Right cardiac atrium (tissue), 5 donors: ENCODE results near the gene CRIP3. TPM values are rescaled to one million over a fixed set of nuclear protein-coding genes. Genes with fewer than 3 reads are reported as not detected.
"Not testable (repeated sequence)": the region's sequence is repeated elsewhere in the genome, so short reads cannot be mapped to it uniquely, and the experiment has no call there.

Experiments used
- ATAC-seq, 2 donors: fragments of 200-7000 bp; cut with Tn5 transposase; one replicate each; pipeline versions ENCODE4 v1.8.0 to v1.9.1; 2020; ENCODE audit warnings: moderate library complexity in 2 of 2, mild to moderate bottlenecking in 1 of 2
- DNase-seq, 3 donors: peaks; one replicate each; pipeline ENCODE4 v3.0.0-alpha.2; 2020
- H3K27ac ChIP-seq: one replicate; pipeline ENCODE4 v1.5.1; 2013; ENCODE audit warnings: mild to moderate bottlenecking, low read length, control low read depth, moderate library complexity
- H3K27me3 ChIP-seq: one replicate; pipeline ENCODE4 v1.6.1; 2013; ENCODE audit not compliant: control insufficient read depth, insufficient read depth
- H3K4me1 ChIP-seq: one replicate; pipeline ENCODE4 v1.6.1; 2013; ENCODE audit warnings: low read length; ENCODE audit not compliant: control insufficient read depth, insufficient read depth
- H3K4me3 ChIP-seq: one replicate; pipeline ENCODE4 v1.5.1; 2013; ENCODE audit warnings: low read length, control low read depth
- H3K9me3 ChIP-seq: one replicate; pipeline ENCODE4 v1.6.1; 2013; ENCODE audit warnings: low read length; ENCODE audit not compliant: control insufficient read depth
- WGBS: extraction: QIAGEN DNeasy Blood & Tissue Kit; methylation state at CpG from one replicate; pipeline ENCODE4 v1.1.7; 2013; 5-methylcytosine and 5-hydroxymethylcytosine counted together
- intact Hi-C, 4 donors: fragments of 100-400 bp; cut with DNase I; formaldehyde crosslinking; loops; one replicate each; pipeline versions ENCODE4 v1.11.0 to v1.14.0; 2022 to 2023
- polyA plus RNA-seq: library from polyadenylated mRNA; stranded (reverse); fragments of 200-250 nt; gene quantifications from one replicate; pipeline ENCODE4 v1.2.3, GENCODE V29; 2013
- total RNA-seq, 4 donors: library from RNA; stranded (reverse); fragmentation: NEBNext Ultra II Directional; extraction: Animal tissue kit (Norgen Biotek cat#: 25700); gene quantifications; one replicate each; pipeline ENCODE4 v1.2.1, GENCODE V29; 2021
- donor health status: healthy with polysubstance abuse.
- donor health status: DM: no; HTN: yes; CAD: no.
- donor health status: DM: no; HTN: no; CAD: no.
- donor health status: DM: no; HTN: yes; CAD: no; lungs with severe emphysema.
- donor health status: DM: yes; HTN: yes; CAD: no.

Gene CRIP3
- total and polyA plus RNA-seq, 5 donors, result 1.5 to 3.4 (median 2.6) TPM

GRCh38 chr6:43307451-43308100, 1.1 kb downstream of the CRIP3 start:
- Histone ChIP-seq H3K27ac (no peak overlapping the region), H3K4me3 (no peak overlapping the region), H3K27me3 (no peaks in the 10 kb centered on the region), H3K4me1 (peaks cover 4% of the 10 kb centered on the region), H3K9me3 (no peaks in the 10 kb centered on the region)
- WGBS, result 88% methylated on average over 5 of the region's 5 CpGs
- intact Hi-C loops, result no loop called here
- ATAC-seq (no peak), DNase-seq (no peak)

- Histone ChIP-seq H3K4me1 (peaks cover 4% of the 10 kb centered on the region), H3K27ac (no peak overlapping the region), H3K9me3 (no peaks in the 10 kb centered on the region), H3K4me3 (no peak overlapping the region), H3K27me3 (no peaks in the 10 kb centered on the region)
- DNase-seq, result no peak
- no peak for ATAC-seq
- intact Hi-C loops, result no loop called here
- 85% methylated on average over 7 of the region's 7 CpGs for WGBS
These were observed 2.5 kb downstream of the CRIP3 start for GRCh38 chr6:43306086-43306485.

- Histone ChIP-seq H3K27ac (no peak overlapping the region), H3K4me1 (peaks cover 4% of the 10 kb centered on the region), H3K9me3 (no peaks in the 10 kb centered on the region), H3K4me3 (no peak overlapping the region), H3K27me3 (no peaks in the 10 kb centered on the region)
- DNase-seq (no peak), ATAC-seq (no peak)
- WGBS, result 90% methylated on average over 2 of the region's 2 CpGs
- intact Hi-C loops, result no loop called here
These were observed 3.7 kb downstream of the CRIP3 start for GRCh38 chr6:43304882-43305281.

- 76% methylated on average over 3 of the region's 3 CpGs for WGBS
- ATAC-seq (no peak), DNase-seq (no peak)
- Histone ChIP-seq H3K4me1 (peaks cover 4% of the 10 kb centered on the region), H3K4me3 (no peak overlapping the region), H3K27me3 (no peaks in the 10 kb centered on the region), H3K9me3 (no peaks in the 10 kb centered on the region), H3K27ac (no peak overlapping the region)
- intact Hi-C loops, result no loop called here
These were observed 4.3 kb downstream of the CRIP3 start for GRCh38 chr6:43304361-43304760.

- no peaks in the 10 kb centered on the region for H3K9me3 ChIP-seq
- H3K4me1 ChIP-seq, result peaks cover 2% of the 10 kb centered on the region
- H3K27me3 ChIP-seq, result no peaks in the 10 kb centered on the region
- H3K27ac ChIP-seq, result no peak overlapping the region
- ATAC-seq (no peak), DNase-seq (no peak)
- no peak overlapping the region for H3K4me3 ChIP-seq
- WGBS, result 77% methylated on average over 8 of the region's 8 CpGs
- intact Hi-C loops, result no loop called here
These were observed 4.8 kb downstream of the CRIP3 start for GRCh38 chr6:43303751-43304331.

GRCh38 chr6:43303006-43303405, 5.6 kb downstream of the CRIP3 start:
- 81% methylated on average over 11 of the region's 11 CpGs for WGBS
- DNase-seq, result not testable (repeated sequence)

GRCh38 chr6:43302126-43302525, 6.5 kb downstream of the CRIP3 start:
- WGBS, result 83% methylated on average over 19 of the region's 19 CpGs
- Histone ChIP-seq H3K27me3 (no peaks in the 10 kb centered on the region), H3K4me3 (no peak overlapping the region), H3K27ac (no peak overlapping the region), H3K9me3 (no peaks in the 10 kb centered on the region), H3K4me1 (no peaks in the 10 kb centered on the region)
- DNase-seq, result no peak
- intact Hi-C loops, result no loop called here
- ATAC-seq, result no peak

More at GRCh38 chr6:43303006-43303405, 5.6 kb downstream of the CRIP3 start:
- H3K4me3 ChIP-seq, H3K27me3 ChIP-seq, intact Hi-C loops, H3K27ac ChIP-seq, ATAC-seq, H3K9me3 ChIP-seq, H3K4me1 ChIP-seq: not testable (repeated sequence)

- Histone ChIP-seq H3K27ac (no peak overlapping the region), H3K4me1 (no peaks in the 10 kb centered on the region), H3K4me3 (no peak overlapping the region), H3K27me3 (no peaks in the 10 kb centered on the region), H3K9me3 (no peaks in the 10 kb centered on the region)
- intact Hi-C loops, result no loop called here
- WGBS, result 87% methylated on average over 15 of the region's 15 CpGs
- no peak for ATAC-seq
- DNase-seq, result no peak
These were observed 7.3 kb downstream of the CRIP3 start for GRCh38 chr6:43301081-43301870.

GRCh38 chr6:43299338-43300293, 9.0 kb downstream of the CRIP3 start:
- Histone ChIP-seq H3K4me3 (no peak overlapping the region), H3K27ac (no peak overlapping the region), H3K27me3 (no peaks in the 10 kb centered on the region), H3K9me3 (no peaks in the 10 kb centered on the region), H3K4me1 (no peaks in the 10 kb centered on the region)
- intact Hi-C loops, result no loop called here
- WGBS, result 74% methylated on average over 18 of the region's 18 CpGs
- no peak for DNase-seq
- no peak for ATAC-seq

GRCh38 chr6:43298565-43299337, 9.9 kb downstream of the CRIP3 start:
- H3K4me3 ChIP-seq, result no peak overlapping the region
- no peaks in the 10 kb centered on the region for H3K27me3 ChIP-seq
- H3K27ac ChIP-seq, result no peak overlapping the region
- intact Hi-C loops, result no loop called here
- H3K9me3 ChIP-seq, result no peaks in the 10 kb centered on the region
- 73% methylated on average over 12 of the region's 12 CpGs for WGBS
- DNase-seq (no peak), ATAC-seq (no peak)
- H3K4me1 ChIP-seq, result no peaks in the 10 kb centered on the region
